Endothelial cell of umbilical vein (primary cell): Measurements from ENCODE around the gene SPTBN4. TPM values are rescaled to one million over a fixed set of nuclear protein-coding genes. Genes with fewer than 3 reads are reported as not detected.
A peak's percentile ranks its signal among the peaks of the same experiment; 100 is the strongest.

Source experiments
- BruUV-seq: library from RNA; stranded (reverse); fragments of 400-500 nt; replicated peaks from 2 replicates; lab custom pipeline; 2021; lab: Mats Ljungman, UMichigan
- CTCF ChIA-PET: fragments of 300-600, 350-600 bp; sonication (Branson Sonifier 250); formaldehyde crosslinking; loops from one replicate; lab custom pipeline; 2021; ENCODE audit warnings: antibody characterized with exemption, inconsistent platforms; lab: Charles Lee
- POLR2A ChIA-PET: fragments of 300-600, 350-600 bp; sonication (Branson Sonifier 250); formaldehyde crosslinking; loops from one replicate; lab custom pipeline; 2021; ENCODE audit warnings: antibody characterized with exemption, inconsistent platforms; lab: Charles Lee
- DNase-seq: peaks from one replicate; pipeline ENCODE4 v3.0.0-alpha.2; 2011; ENCODE audit warnings: low read depth, low spot score
- FAIRE-seq: peaks from 2 replicates; lab custom pipeline; 2011; peaks lifted over from hg19 to GRCh38; lab: Jason Lieb, UNC
- H2AFZ ChIP-seq: 2 replicates; pipeline ENCODE4 v1.6.0; 2012; ENCODE audit warnings: low read depth, low read length, control low read depth, inconsistent platforms
- H3K27ac ChIP-seq: 2 replicates; pipeline ENCODE4 v1.5.1; 2011; ENCODE audit warnings: low read depth, mild to moderate bottlenecking, control low read depth, low read length, moderate library complexity; ENCODE audit not compliant: insufficient read depth
- H3K27me3 ChIP-seq, 2 experiments: 2 replicates each; pipeline versions ENCODE4 v1.6.0 to v1.6.1; 2011; ENCODE audit warnings: low read length in 2 of 2, mixed read lengths in 1 of 2; ENCODE audit not compliant: control insufficient read depth in 2 of 2, insufficient read depth in 2 of 2
- H3K36me3 ChIP-seq, 2 experiments: 2 replicates in 1 of 2; 3 replicates in 1 of 2; pipeline ENCODE4 v1.5.1; 2011; ENCODE audit warnings: low read length in 2 of 2, mild to moderate bottlenecking in 1 of 2, moderate library complexity in 1 of 2; ENCODE audit not compliant: control insufficient read depth in 2 of 2, insufficient read depth in 2 of 2; ENCODE audit errors: extremely low read depth in 1 of 2
- H3K4me1 ChIP-seq: 3 replicates; pipeline ENCODE4 v1.5.1; 2011; ENCODE audit warnings: mild to moderate bottlenecking, low read length; ENCODE audit not compliant: control insufficient read depth, insufficient read depth; ENCODE audit errors: extremely low read depth
- H3K4me2 ChIP-seq: 2 replicates; pipeline ENCODE4 v1.6.1; 2011; ENCODE audit warnings: low read length, control low read depth, mixed read lengths; ENCODE audit not compliant: insufficient read depth
- H3K4me3 ChIP-seq, 3 experiments: fragments of 200-600 bp in 1 of 3; sonication (generic), shearing (Covaris generic) in 1 of 3; replicated peaks in 1 of 3; 2 replicates each; pipeline ENCODE4 v1.5.1; 2011 to 2016; ENCODE audit warnings: control low read depth in 3 of 3, low read length in 3 of 3, mild to moderate bottlenecking in 2 of 3, inconsistent platforms in 1 of 3, low read depth in 1 of 3, moderate library complexity in 1 of 3; ENCODE audit not compliant: insufficient read depth in 1 of 3
- H3K79me2 ChIP-seq: 2 replicates; pipeline ENCODE4 v1.6.0; 2012; ENCODE audit warnings: low read length, inconsistent platforms; ENCODE audit not compliant: control insufficient read depth, insufficient read depth
- H3K9ac ChIP-seq: replicated peaks from 2 replicates; pipeline ENCODE3; 2011; ENCODE audit warnings: low read length, control low read depth; ENCODE audit not compliant: insufficient read depth; ENCODE audit errors: extremely low read depth
- H3K9me1 ChIP-seq: replicated peaks from 3 replicates; pipeline ENCODE4 v1.6.0; 2011; ENCODE audit warnings: mild to moderate bottlenecking, low read length; ENCODE audit not compliant: control insufficient read depth, insufficient read depth; ENCODE audit errors: extremely low read depth
- H3K9me3 ChIP-seq: replicated peaks from 2 replicates; pipeline ENCODE4 v1.5.1; 2012; ENCODE audit warnings: low read length, inconsistent platforms; ENCODE audit not compliant: control insufficient read depth, insufficient read depth
- H4K20me1 ChIP-seq: replicated peaks from 2 replicates; pipeline ENCODE3; 2011; ENCODE audit warnings: mild to moderate bottlenecking, low read length; ENCODE audit not compliant: control insufficient read depth, insufficient read depth; ENCODE audit errors: extremely low read depth
- EZH2 ChIP-seq: IDR thresholded peaks from 2 replicates; pipeline ENCODE4 v1.6.1; 2012; ENCODE audit warnings: borderline replicate concordance, low read depth, mild to moderate bottlenecking, moderate library complexity, low read length, inconsistent platforms; ENCODE audit not compliant: severe bottlenecking
- FOS ChIP-seq: IDR thresholded peaks from 2 replicates; pipeline ENCODE4 v1.6.1; 2011; ENCODE audit warnings: mild to moderate bottlenecking, low read length, moderate library complexity, borderline replicate concordance; ENCODE audit not compliant: insufficient read depth
- GATA2 ChIP-seq: IDR thresholded peaks from 2 replicates; pipeline ENCODE4 v1.7.0; 2011; ENCODE audit warnings: low read depth, mild to moderate bottlenecking, moderate library complexity, mixed read lengths, low read length; ENCODE audit not compliant: insufficient read length, insufficient read depth
- JUN ChIP-seq: IDR thresholded peaks from 2 replicates; pipeline ENCODE4 v1.6.1; 2011; ENCODE audit warnings: borderline replicate concordance, low read depth; ENCODE audit not compliant: insufficient read length, insufficient read depth
- MYC ChIP-seq: IDR thresholded peaks from one replicate; pipeline ENCODE4 v1.6.1; 2011; ENCODE audit warnings: mild to moderate bottlenecking, low read depth, low read length
- POLR2A ChIP-seq: IDR thresholded peaks from 2 replicates; pipeline ENCODE4 v1.6.1; 2012; ENCODE audit warnings: low read depth, mild to moderate bottlenecking, control low read depth, low read length
- POLR2AphosphoS5 ChIP-seq: IDR thresholded peaks from 2 replicates; pipeline ENCODE4 v1.6.1; 2012; ENCODE audit warnings: low read depth, mild to moderate bottlenecking, control low read depth, low read length, moderate library complexity; ENCODE audit not compliant: insufficient read depth
- dilution Hi-C: fragments of 300-500 bp; cut with MboI; formaldehyde crosslinking; loops from one replicate; pipeline ENCODE4 v1.15.0; 2019; ENCODE audit warnings: low sequenced_read_pairs; ENCODE audit not compliant: extremely low pct_ligation_motif_present
- intact Hi-C: fragments of 100-400 bp; cut with micrococcal nuclease; formaldehyde crosslinking; loops from one replicate; pipeline ENCODE4 v1.10.0; 2022
- polyA plus RNA-seq, 4 experiments: library from polyadenylated mRNA; depleted of rRNA in 3 of 4; stranded (reverse) in 3 of 4; unstranded in 1 of 4; fragments of >200 nt; gene quantifications; 2 replicates each; pipeline versions ENCODE4 v1.2.1 to v1.2.3, GENCODE V29; 2011 to 2012; ENCODE audit warnings: missing spikeins in 1 of 4
- total RNA-seq: library from RNA; stranded (reverse); gene quantifications from 2 replicates; pipeline ENCODE4 v1.2.3, GENCODE V29; 2021
- TF ChIP-seq, protein P1 (sequence below): IDR thresholded peaks from 2 replicates; pipeline ENCODE4 v1.6.1; 2011; ENCODE audit not compliant: insufficient read depth, insufficient read length
- TF ChIP-seq, protein P2 (sequence below), 2 donors: IDR thresholded peaks; 1 replicate in 1 of 2; 2 replicates in 1 of 2; pipeline ENCODE4 v1.5.1; 2011; ENCODE audit warnings: low read length in 2 of 2, mild to moderate bottlenecking in 2 of 2, moderate library complexity in 2 of 2, control low read depth in 1 of 2, inconsistent platforms in 1 of 2, low read depth in 1 of 2; ENCODE audit not compliant: insufficient read depth in 1 of 2; ENCODE audit errors: extremely low read depth in 1 of 2

SPTBN4 gene
- total and polyA plus RNA-seq, 2 donors (not counting 3 experiments of a cell fraction or from before 2014, with no cell fraction given) = 0.33 TPM; not detected in 1

DNA sequence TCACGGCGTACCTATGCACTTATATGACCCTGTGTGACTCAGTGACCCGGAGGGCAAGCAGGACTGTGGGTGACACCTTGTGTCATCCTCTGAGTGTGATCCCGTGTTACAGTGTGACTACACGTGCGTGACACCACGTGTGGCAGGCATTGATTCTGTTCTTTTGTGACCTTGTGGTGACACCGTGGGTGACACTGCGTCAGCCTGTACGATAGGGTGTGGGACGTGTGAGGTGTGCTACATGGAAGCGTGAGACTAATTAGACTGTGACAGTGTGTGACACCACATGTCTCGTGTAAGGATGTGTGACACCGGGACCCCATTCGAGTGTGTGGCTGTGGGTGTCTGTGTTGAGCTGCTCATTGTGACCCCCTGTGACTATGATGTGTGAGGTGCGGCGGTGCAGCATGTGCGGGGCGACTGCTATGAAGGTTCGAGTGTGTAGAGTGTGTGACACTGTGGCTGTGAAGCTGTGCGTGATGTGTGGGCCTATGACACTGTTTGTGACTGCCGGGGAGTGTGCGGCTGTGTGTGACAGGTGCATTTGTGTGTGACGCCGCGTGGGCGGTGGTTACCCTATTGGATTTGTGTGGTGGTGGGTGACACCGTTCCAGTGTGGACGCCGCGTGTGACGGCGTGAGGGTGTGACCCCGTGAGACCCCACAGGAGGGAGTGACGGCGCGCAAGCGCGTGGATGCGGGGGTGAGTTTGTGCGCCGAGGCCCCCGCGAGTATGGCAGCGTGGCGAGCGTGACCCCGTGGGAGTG lies 399 bp upstream of the SPTBN4 start:
- H3K4me3 ChIP-seq = peak overlapping the region in 1 of 3 experiments; percentile 14
- H2AFZ ChIP-seq = peak overlapping the region; percentile 33
- H3K27me3 ChIP-seq = peaks cover 2 to 5% of the 10 kb centered on the region in 2 experiments
- CTCF ChIA-PET = interaction anchor here (0.6 to 4.4 kb wide), 15 partner anchors 10 to 168 kb away, joined by 3 to 44 read pairs (median 5); partner anchors contain the start of genes LTBP4 and SERTAD1
- H3K79me2 ChIP-seq = no peaks in the 10 kb centered on the region
- intact Hi-C loops = loop anchor here (5.0 kb wide), 1 partner anchor 119 kb away; the partner anchor contains the start of genes C19orf47 and PLD3
- H3K36me3 ChIP-seq = no peaks in the 10 kb centered on the region
- H3K9me3 ChIP-seq = no peaks in the 10 kb centered on the region
- TF ChIP-seq JUN = no peak
- TF ChIP-seq, protein P1, sequence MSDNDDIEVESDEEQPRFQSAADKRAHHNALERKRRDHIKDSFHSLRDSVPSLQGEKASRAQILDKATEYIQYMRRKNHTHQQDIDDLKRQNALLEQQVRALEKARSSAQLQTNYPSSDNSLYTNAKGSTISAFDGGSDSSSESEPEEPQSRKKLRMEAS = peak; percentile 76
- peak; percentile 70 for TF ChIP-seq EZH2
- dilution Hi-C loops = no loop called here
- no peak for DNase-seq
- peak overlapping the region; percentile 22 for H3K4me2 ChIP-seq
- POLR2A ChIA-PET = interaction anchor here (0.9 to 2.4 kb wide), 3 partner anchors 23 to 101 kb away, joined by 4 to 13 read pairs (median 11); partner anchors contain the start of genes SERTAD1 and SERTAD3
- no peak for FAIRE-seq
- no peaks in the 10 kb centered on the region for H4K20me1 ChIP-seq
- no peak overlapping the region for H3K27ac ChIP-seq
- BruUV-seq = no TSS peak
- no peaks in the 10 kb centered on the region for H3K9me1 ChIP-seq
- peaks cover 14% of the 10 kb centered on the region for H3K4me1 ChIP-seq
- no peak overlapping the region for H3K9ac ChIP-seq

DNA sequence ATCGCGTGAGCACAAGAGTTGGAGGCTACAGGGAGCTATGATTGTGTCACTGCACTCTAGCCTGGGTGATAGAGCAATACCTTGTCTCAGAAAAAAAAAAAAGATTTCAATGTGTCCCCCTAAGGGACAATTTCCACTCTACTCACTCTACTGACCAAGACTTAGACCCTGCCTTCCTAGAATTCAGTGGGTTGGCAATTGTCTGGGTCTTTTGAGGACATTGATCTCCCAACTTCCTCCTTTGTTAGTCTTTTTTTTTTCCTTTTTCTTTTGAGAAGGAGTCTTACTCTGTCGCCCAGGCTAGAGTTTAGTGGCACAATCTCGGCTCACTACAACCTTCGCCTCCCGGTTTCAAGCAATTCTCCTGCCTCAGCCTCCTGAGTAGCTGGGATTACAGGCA lies 2.2 kb downstream of the SPTBN4 start:
- intact Hi-C loops = loop anchor here (5.0 kb wide), 1 partner anchor 122 kb away; the partner anchor contains the start of genes C19orf47 and PLD3
- no peaks in the 10 kb centered on the region for H4K20me1 ChIP-seq
- H3K27me3 ChIP-seq = peaks cover 2 to 5% of the 10 kb centered on the region in 2 experiments
- H3K9me1 ChIP-seq = no peaks in the 10 kb centered on the region
- H3K4me2 ChIP-seq = no peak overlapping the region
- H2AFZ ChIP-seq = no peak overlapping the region
- peaks cover 14% of the 10 kb centered on the region for H3K4me1 ChIP-seq
- no peak for TF ChIP-seq POLR2AphosphoS5
- TF ChIP-seq, protein P2, sequence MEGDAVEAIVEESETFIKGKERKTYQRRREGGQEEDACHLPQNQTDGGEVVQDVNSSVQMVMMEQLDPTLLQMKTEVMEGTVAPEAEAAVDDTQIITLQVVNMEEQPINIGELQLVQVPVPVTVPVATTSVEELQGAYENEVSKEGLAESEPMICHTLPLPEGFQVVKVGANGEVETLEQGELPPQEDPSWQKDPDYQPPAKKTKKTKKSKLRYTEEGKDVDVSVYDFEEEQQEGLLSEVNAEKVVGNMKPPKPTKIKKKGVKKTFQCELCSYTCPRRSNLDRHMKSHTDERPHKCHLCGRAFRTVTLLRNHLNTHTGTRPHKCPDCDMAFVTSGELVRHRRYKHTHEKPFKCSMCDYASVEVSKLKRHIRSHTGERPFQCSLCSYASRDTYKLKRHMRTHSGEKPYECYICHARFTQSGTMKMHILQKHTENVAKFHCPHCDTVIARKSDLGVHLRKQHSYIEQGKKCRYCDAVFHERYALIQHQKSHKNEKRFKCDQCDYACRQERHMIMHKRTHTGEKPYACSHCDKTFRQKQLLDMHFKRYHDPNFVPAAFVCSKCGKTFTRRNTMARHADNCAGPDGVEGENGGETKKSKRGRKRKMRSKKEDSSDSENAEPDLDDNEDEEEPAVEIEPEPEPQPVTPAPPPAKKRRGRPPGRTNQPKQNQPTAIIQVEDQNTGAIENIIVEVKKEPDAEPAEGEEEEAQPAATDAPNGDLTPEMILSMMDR (IDR thresholded peaks at IDR 0.05; ENCODE audit: extremely low read depth in 1 of 2, insufficient read depth in 1 of 2, low read depth in 1 of 2, low read length in 2 of 2) = no peak
- TF ChIP-seq, protein P1 = no peak
- no peak for TF ChIP-seq EZH2
- TF ChIP-seq JUN = no peak
- TF ChIP-seq FOS = no peak
- TF ChIP-seq POLR2A = no peak
- TF ChIP-seq MYC = no peak
- TF ChIP-seq GATA2 = no peak
- no peaks in the 10 kb centered on the region for H3K36me3 ChIP-seq
- ChIA-PET POLR2A (no interaction called here), CTCF (interaction anchor here (1.3 kb wide), 1 partner anchor 166 kb away, joined by 3 read pairs; no protein-coding TSS in a partner anchor)
- dilution Hi-C loops = no loop called here
- H3K4me3 ChIP-seq = no peak overlapping the region
- no peak overlapping the region for H3K9ac ChIP-seq
- FAIRE-seq (no peak), DNase-seq (no peak)
- H3K27ac ChIP-seq = no peak overlapping the region
- no peaks in the 10 kb centered on the region for H3K9me3 ChIP-seq
- no peaks in the 10 kb centered on the region for H3K79me2 ChIP-seq
- BruUV-seq = no TSS peak
